Right lobe of liver (tissue), 6 donors: Measurements from ENCODE around the gene S1PR4. TPM values are rescaled to one million over a fixed set of nuclear protein-coding genes. Genes with fewer than 3 reads are reported as not detected.
"Not testable (repeated sequence)": the region's sequence is repeated elsewhere in the genome, so short reads cannot be mapped to it uniquely, and the experiment has no call there.

Source experiments
- ATAC-seq, 4 donors: fragments of 200-7000 bp; cut with Tn5 transposase; one replicate each; pipeline ENCODE4 v1.9.1; 2020; ENCODE audit warnings: mild to moderate bottlenecking in 4 of 4, moderate library complexity in 4 of 4
- DNase-seq, 3 donors: peaks; one replicate each; pipeline ENCODE4 v3.0.0-alpha.2; 2020
- H3K27ac ChIP-seq, 3 donors: fragments of 200-600 bp; one replicate each; pipeline ENCODE4 v1.8.0; 2022
- H3K27me3 ChIP-seq, 2 donors: fragments of 200-600 bp; one replicate each; pipeline ENCODE4 v1.8.0; 2022
- H3K36me3 ChIP-seq, 4 donors: fragments of 200-600 bp; sonication (generic) in 1 of 4; one replicate each; pipeline versions ENCODE4 v1.5.1 to v1.8.0; 2017 to 2022; ENCODE audit warnings: control low read depth in 1 of 4
- H3K4me1 ChIP-seq, 4 donors: fragments of 200-600 bp; sonication (generic) in 1 of 4; one replicate each; pipeline versions ENCODE4 v1.5.1 to v1.8.0; 2017 to 2022; ENCODE audit warnings: control low read depth in 1 of 4
- H3K4me3 ChIP-seq, 3 donors: fragments of 200-600 bp; one replicate each; pipeline ENCODE4 v1.8.0; 2022
- H3K9me3 ChIP-seq, 4 donors: fragments of 200-600 bp; sonication (generic) in 1 of 4; one replicate each; pipeline versions ENCODE4 v1.5.1 to v1.8.0; 2017 to 2022; ENCODE audit warnings: control low read depth in 1 of 4
- CTCF ChIP-seq, 4 donors: fragments of 200-600 bp in 3 of 4; fragments of 450-650 bp in 1 of 4; IDR thresholded peaks; one replicate each; pipeline versions ENCODE4 v1.5.1 to v1.8.0; 2016 to 2022; ENCODE audit warnings: antibody characterized with exemption in 4 of 4, mild to moderate bottlenecking in 2 of 4
- POLR2A ChIP-seq: fragments of 450-650 bp; IDR thresholded peaks from one replicate; pipeline ENCODE4 v1.6.1; 2017; ENCODE audit warnings: antibody characterized with exemption, mild to moderate bottlenecking
- WGBS: methylation state at CpG from one replicate; pipeline ENCODE4 v1.1.6; 2018; ENCODE audit warnings: low coverage, low lambda C conversion rate; ENCODE audit not compliant: insufficient coverage; ENCODE audit errors: missing lambda C conversion rate; 5-methylcytosine and 5-hydroxymethylcytosine counted together
- intact Hi-C, 2 donors: fragments of 100-400 bp; cut with DNase I; formaldehyde crosslinking; loops; one replicate each; pipeline versions ENCODE4 v1.11.2 to v1.14.1; 2022
- total RNA-seq, 6 experiments: library from RNA; depleted of rRNA in 2 of 6; stranded (reverse); fragments of >200 nt in 2 of 6; fragmentation: NEBNext Ultra II Directional in 3 of 6; extraction: Animal tissue kit (Norgen Biotek cat#: 25700) in 3 of 6; gene quantifications; one replicate each; pipeline versions ENCODE4 v1.1.0 to v1.2.4, GENCODE V29; 2016 to 2023
- donor health status: DM: no; HTN: yes; CAD: no.
- donor health status: DM: no; HTN: no; CAD: no.
- donor health status: DM: no; HTN: no; CAD: no.
- donor health status: DM: no; HTN: yes; CAD: no.
- donor health status: DM: no; HTN: yes; CAD: no.

Gene S1PR4
- total RNA-seq, 6 experiments from 2014 or later, result 0.53 to 2.2 (median 0.97) TPM

GRCh38 chr19:3153286-3154230 is 25.0 kb upstream of the S1PR4 start:
- no peak overlapping the region for H3K27ac ChIP-seq
- intact Hi-C loops, result no loop called here
- no peaks in the 10 kb centered on the region for H3K9me3 ChIP-seq

GRCh38 chr19:3154447-3154846 is 24.1 kb upstream of the S1PR4 start:
- H3K4me3 ChIP-seq, ATAC-seq, H3K36me3 ChIP-seq, H3K4me1 ChIP-seq, H3K27me3 ChIP-seq, DNase-seq, H3K9me3 ChIP-seq, intact Hi-C loops, H3K27ac ChIP-seq: not testable (repeated sequence)
- WGBS, result 86% methylated on average over 2 of the region's 3 CpGs

More at GRCh38 chr19:3153286-3154230, 25.0 kb upstream of the S1PR4 start:
- Histone ChIP-seq H3K4me1 (no peaks in the 10 kb centered on the region), H3K27me3 (no peaks in the 10 kb centered on the region), H3K4me3 (no peak overlapping the region), H3K36me3 (no peaks in the 10 kb centered on the region)
- WGBS, result 63% methylated on average over 3 of the region's 3 CpGs
- DNase-seq, result no peak
- no peak for ATAC-seq
- no peak for TF ChIP-seq CTCF (IDR thresholded peaks at IDR 0.05)
- TF ChIP-seq POLR2A, result no peak

- no peaks in the 10 kb centered on the region for H3K9me3 ChIP-seq
- DNase-seq (peak in 1 of 3 donors; percentile 62), ATAC-seq (peak; percentile 65 to 87 (median 72))
- intact Hi-C loops, result no loop called here
- no peak overlapping the region for H3K27ac ChIP-seq
- no peaks in the 10 kb centered on the region for H3K4me1 ChIP-seq
- no peak for TF ChIP-seq POLR2A
- no peak for TF ChIP-seq CTCF (IDR thresholded peaks at IDR 0.05)
- no peak overlapping the region for H3K4me3 ChIP-seq
- WGBS, result 28% methylated on average over 13 of the region's 21 CpGs
- no peaks in the 10 kb centered on the region for H3K27me3 ChIP-seq
- no peaks in the 10 kb centered on the region for H3K36me3 ChIP-seq
Observed at GRCh38 chr19:3154957-3155736, 23.4 kb upstream of the S1PR4 start.

DNA sequence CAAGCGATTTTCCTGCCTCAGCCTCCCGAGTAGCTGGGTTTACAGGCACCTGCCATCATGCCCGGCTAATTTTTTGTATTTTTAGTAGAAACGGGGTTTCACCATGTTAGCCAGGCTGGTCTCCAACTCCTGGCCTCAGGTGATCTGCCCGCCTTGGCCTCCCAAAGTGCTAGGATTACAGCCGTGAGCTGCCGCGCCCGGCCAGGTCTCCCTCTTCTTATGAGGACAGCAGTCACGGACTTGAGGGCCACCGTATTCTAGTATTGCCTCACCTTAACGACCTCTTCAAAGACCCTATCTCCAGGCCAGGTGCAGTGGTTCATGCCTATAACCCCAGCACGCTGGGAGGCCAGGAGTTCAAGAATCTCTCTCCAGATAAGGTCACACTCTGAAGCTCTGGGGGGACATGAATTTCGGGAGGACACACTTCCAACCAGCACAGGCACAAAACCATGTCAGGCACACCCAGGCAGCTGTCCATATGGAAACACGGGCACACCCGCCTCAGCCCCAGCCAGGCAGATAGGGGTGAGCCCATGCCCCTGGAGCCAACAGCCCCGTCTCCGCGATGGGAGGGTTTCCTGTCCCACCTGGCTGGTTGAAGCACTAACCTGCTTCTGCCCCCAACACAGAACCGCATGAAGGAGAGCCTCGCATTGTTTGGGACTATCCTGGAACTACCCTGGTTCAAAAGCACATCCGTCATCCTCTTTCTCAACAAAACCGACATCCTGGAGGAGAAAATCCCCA is 21.3 kb upstream of the S1PR4 start:
- H3K4me1 ChIP-seq, result no peaks in the 10 kb centered on the region
- no peak for TF ChIP-seq CTCF (IDR thresholded peaks at IDR 0.05)
- TF ChIP-seq POLR2A, result no peak
- no peaks in the 10 kb centered on the region for H3K9me3 ChIP-seq
- no peak for DNase-seq
- H3K27me3 ChIP-seq, result no peaks in the 10 kb centered on the region
- H3K27ac ChIP-seq, result no peak overlapping the region
- H3K36me3 ChIP-seq, result no peaks in the 10 kb centered on the region
- no peak for ATAC-seq
- WGBS, result 75% methylated on average over 13 of the region's 23 CpGs
- intact Hi-C loops, result no loop called here
- no peak overlapping the region for H3K4me3 ChIP-seq
